ENCODE data around the gene FEM1B.

FEM1B gene

GRCh38 chr15:68313501-68314410 lies 36.2 kb downstream of the FEM1B start:
- DNase-seq = no peak
- no peak for TF ChIP-seq POLR2A (IDR thresholded peaks at IDR 0.05; ENCODE audit: low read length)
- no peak for TF ChIP-seq GATA1 (IDR thresholded peaks at IDR 0.05; ENCODE audit: low read depth, low read length)

- TF ChIP-seq GATA1 (IDR thresholded peaks at IDR 0.05; ENCODE audit: low read depth, low read length) (no peak), POLR2A (IDR thresholded peaks at IDR 0.05; ENCODE audit: low read length) (no peak)
- no peak for DNase-seq
These were observed 37.0 kb downstream of the FEM1B start for GRCh38 chr15:68314563-68314962.

GRCh38 chr15:68315035-68315434 lies 37.5 kb downstream of the FEM1B start:
- TF ChIP-seq GATA1 (IDR thresholded peaks at IDR 0.05; ENCODE audit: low read depth, low read length) (no peak), POLR2A (IDR thresholded peaks at IDR 0.05; ENCODE audit: low read length) (no peak)
- DNase-seq = no peak

- DNase-seq = no peak
- no peak for TF ChIP-seq GATA1 (IDR thresholded peaks at IDR 0.05; ENCODE audit: low read depth, low read length)
- no peak for TF ChIP-seq POLR2A (IDR thresholded peaks at IDR 0.05; ENCODE audit: low read length)
These were observed 38.0 kb downstream of the FEM1B start for GRCh38 chr15:68315495-68316031.

GRCh38 chr15:68316061-68316804 lies 38.7 kb downstream of the FEM1B start:
- TF ChIP-seq POLR2A (IDR thresholded peaks at IDR 0.05; ENCODE audit: low read length) (no peak), GATA1 (IDR thresholded peaks at IDR 0.05; ENCODE audit: low read depth, low read length) (no peak)
- peak in 1 of 2 experiments; percentile 10 for DNase-seq

- TF ChIP-seq GATA1 (IDR thresholded peaks at IDR 0.05; ENCODE audit: low read depth, low read length) (no peak), POLR2A (IDR thresholded peaks at IDR 0.05; ENCODE audit: low read length) (no peak)
- no peak for DNase-seq
These were observed 39.9 kb downstream of the FEM1B start for GRCh38 chr15:68317281-68318007.

GRCh38 chr15:68318008-68318835 lies 40.7 kb downstream of the FEM1B start:
- TF ChIP-seq POLR2A (IDR thresholded peaks at IDR 0.05; ENCODE audit: low read length) = no peak
- TF ChIP-seq GATA1 (IDR thresholded peaks at IDR 0.05; ENCODE audit: low read depth, low read length) = no peak
- DNase-seq = no peak

GRCh38 chr15:68318931-68319909 lies 41.7 kb downstream of the FEM1B start:
- DNase-seq = no peak
- no peak for TF ChIP-seq GATA1 (IDR thresholded peaks at IDR 0.05; ENCODE audit: low read depth, low read length)
- no peak for TF ChIP-seq POLR2A (IDR thresholded peaks at IDR 0.05; ENCODE audit: low read length)

- TF ChIP-seq POLR2A (IDR thresholded peaks at IDR 0.05; ENCODE audit: low read length) (no peak), GATA1 (IDR thresholded peaks at IDR 0.05; ENCODE audit: low read depth, low read length) (no peak)
- DNase-seq = no peak
These were observed 42.5 kb downstream of the FEM1B start for GRCh38 chr15:68319997-68320396.

GRCh38 chr15:68321229-68321628 lies 43.7 kb downstream of the FEM1B start:
- TF ChIP-seq POLR2A (IDR thresholded peaks at IDR 0.05; ENCODE audit: low read length) = no peak
- TF ChIP-seq GATA1 (IDR thresholded peaks at IDR 0.05; ENCODE audit: low read depth, low read length) = no peak
- no peak for DNase-seq

GRCh38 chr15:68322796-68323195 lies 45.3 kb downstream of the FEM1B start:
- no peak for DNase-seq
- TF ChIP-seq POLR2A (IDR thresholded peaks at IDR 0.05; ENCODE audit: low read length) (no peak), GATA1 (IDR thresholded peaks at IDR 0.05; ENCODE audit: low read depth, low read length) (no peak)

- TF ChIP-seq GATA1 (IDR thresholded peaks at IDR 0.05; ENCODE audit: low read depth, low read length) (no peak), POLR2A (IDR thresholded peaks at IDR 0.05; ENCODE audit: low read length) (no peak)
- DNase-seq = no peak
These were observed 48.2 kb downstream of the FEM1B start for GRCh38 chr15:68325726-68326125.

Data from erythroblast (primary cell).